NCI-H226 (cell line): Measurements from ENCODE around the gene TMEM158.

Experiments used
- DNase-seq: peaks from one replicate; pipeline ENCODE4 v3.0.0-alpha.2; 2015

The TMEM158 gene

DNA sequence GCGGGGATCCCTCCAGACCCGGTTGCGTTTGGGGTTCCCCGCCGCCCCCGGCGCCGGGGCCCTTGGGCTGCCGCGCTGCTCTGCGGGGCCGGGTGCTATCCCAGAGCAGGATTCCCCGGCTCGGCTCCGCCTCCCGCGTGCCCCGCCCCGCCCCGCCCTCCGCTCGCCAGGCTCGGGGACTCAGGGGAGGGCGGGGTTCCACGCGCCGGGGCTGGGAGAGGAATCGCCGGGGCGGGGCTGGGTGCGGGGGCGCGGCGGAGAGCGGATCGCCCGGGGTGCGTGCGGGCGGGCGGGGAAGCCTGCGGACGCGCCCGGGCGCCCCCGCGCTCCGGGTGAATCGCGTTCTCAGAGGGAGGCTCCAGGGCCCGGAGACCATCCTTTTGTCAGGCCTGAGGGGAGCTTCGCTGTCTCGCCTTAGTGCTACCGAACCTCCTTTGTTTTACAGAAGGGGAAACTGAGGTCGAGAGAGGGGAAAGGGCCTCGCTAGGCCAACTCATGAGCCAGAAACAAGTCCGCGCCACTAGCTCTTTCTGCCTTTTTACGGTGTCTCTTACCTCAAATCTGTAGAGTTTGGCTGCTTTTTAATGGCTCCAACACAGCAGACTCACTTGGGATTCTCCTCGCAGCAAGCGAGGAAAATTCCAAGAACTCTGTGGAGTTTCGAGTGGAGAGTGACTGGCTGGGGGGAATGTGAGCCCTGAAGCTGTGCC is at the start of gene TMEM158:
TSS of gene TMEM158 (minus strand) at position 82 of the 710 bp plus-strand sequence. CDS start 260 bp downstream, outside the sequence.
- peak; percentile 55 for DNase-seq

DNA sequence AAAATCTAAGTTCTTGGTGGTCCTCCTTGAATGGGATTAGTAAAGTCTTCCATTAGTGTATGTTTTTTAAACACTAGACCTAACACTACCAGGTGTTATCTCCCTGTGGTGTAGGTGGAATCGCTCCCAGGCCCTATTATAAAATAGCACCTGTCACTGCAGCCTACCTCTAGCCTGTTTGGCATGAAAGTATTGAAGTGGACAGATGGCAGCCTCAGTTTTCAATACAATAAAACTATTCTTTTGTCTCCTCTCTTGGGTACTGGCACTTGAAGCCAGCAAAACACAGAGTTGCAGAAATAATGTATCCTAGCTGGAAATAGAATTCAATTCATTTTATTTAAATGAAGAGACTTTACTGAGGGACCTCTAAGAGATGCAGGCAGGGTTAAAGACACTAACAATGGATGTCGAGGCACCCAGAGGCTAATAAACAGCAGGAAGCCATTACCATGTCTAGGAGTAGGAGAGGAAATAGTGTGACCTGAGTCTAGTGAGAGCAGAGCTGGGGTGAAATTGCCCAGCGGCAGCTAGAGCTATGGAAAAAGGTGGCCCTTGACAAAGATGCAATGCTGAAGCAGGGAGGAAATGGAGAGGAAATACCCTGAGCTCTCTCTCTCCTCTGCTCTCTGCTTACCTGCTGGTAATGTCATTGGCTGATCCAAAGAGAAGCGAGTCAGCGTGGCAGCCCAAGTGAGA is 49.1 kb upstream of the TMEM158 start:
- DNase-seq: no peak

DNA sequence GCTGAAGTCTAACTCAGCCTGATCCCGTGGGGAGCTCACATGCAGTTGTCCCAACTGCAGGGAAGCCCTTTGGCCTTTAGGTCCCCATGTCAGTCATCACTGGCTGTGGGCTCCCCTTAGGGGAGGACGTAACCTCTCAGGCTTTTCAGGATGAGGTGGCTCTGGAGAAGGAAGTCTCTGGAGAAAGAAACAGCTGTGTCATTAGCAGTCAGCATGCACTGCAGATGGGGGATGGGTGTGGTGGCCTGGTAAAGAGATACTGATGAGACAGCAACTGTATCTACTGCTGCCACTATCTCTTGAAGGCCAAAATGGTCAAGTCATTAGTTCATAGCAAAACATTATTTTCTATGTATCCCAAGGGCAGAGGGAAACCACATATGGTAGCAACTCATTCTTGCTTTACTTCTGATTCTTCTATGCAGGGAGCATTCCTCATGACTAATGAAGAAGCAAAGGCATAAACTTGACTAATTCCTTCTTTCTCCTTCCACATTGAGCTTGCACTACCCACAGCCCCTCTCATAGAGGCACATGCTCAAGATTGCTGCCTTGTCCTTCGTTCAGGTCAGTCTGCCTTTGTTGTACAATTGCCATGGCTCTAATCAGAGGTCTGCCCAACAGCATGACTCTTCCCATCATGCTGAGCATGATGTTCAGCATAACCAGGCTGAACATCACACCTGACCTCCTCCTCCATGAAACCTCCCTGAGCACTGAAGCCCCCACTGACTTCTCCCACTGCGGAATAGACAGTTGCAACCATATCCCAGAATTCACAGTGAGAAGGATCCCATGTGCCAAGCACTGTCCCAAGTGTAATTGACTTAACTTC is 47.8 kb upstream of the TMEM158 start:
- no peak for DNase-seq

DNA sequence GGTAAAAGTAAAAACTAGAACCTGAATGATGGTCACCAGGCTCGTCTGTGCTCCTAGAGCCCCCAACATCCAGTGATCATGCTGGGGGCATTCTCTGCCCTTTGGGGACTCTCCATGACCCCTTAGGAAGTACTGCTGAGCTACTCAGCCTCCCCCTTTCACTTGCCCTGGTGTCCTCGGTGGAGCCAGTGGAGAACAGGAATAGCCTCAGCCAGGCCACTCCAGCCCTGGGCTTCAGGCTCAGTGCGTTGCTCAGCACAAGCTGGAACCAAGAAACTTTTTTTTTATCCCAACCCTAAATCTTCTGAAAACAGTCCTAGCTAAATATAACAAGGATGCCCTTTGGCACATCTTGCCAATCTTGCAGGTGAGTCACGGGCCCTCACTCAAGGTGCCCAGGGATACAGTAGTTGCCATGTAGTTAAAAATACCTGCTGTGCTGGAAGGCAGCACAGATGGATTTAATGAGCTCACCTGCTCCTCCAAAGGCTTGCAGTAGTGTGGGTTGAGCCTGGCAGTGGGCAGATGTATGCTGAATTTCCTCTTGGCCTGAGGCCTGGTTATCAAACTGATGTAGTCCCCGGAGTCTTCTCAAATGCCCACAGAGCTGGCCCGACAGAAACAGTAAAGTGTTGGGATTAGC is 46.9 kb upstream of the TMEM158 start:
- DNase-seq: no peak

DNA sequence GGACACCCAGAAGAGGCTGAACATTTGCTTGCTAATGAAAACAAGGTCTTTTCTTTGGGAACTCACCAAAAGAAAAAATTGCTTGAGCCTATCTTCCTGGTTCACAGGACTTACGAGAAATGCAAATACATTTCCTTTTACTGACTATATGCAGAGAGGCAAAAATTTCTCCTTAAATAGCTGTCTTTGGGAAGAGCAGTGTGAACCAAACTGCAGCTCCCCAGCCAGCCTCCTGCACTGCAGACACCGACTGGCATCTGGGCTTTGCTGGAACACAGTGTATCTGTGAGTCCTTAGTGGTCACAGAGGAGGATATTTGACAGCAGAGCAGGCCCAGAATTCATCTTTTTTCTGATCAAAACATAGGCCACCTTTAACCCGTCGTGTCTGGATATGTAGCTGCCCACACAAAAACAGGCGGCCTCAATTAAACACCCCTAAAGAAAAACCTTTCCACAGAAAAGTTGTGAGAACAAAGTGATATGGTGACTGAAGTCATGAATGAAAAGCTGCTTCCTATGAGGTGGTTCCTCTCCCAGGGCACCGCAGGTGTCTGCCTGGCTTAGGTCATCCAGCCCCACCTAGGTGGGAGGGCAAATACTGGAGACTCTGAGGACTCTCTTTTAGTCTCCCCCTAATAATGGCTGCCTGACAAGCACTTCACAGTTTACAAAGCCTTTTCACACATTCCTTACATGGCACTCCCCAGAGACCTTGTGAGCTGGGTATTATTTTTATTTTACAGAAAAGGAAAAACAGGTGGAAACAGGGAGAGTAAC is 46.1 kb upstream of the TMEM158 start:
- no peak for DNase-seq

DNA sequence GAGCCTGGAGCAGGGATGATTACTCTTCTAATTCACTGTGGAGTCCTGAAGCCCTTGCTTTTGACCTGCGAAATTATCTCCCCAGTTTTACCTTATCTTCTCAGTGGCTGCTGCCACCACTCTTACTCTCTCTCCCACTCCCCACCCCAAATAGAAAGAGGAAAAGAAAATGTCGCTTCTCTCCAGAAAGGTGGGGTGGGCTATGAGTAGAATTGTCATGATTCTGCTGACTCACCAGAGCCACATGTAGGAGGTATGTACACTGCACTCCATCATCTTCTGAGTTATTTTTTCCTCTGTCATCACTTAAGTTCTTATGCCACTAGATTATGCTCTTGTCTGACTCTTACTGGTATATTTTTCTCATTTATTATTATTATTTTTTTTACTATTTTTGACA is 43.9 kb upstream of the TMEM158 start:
- no peak for DNase-seq

DNA sequence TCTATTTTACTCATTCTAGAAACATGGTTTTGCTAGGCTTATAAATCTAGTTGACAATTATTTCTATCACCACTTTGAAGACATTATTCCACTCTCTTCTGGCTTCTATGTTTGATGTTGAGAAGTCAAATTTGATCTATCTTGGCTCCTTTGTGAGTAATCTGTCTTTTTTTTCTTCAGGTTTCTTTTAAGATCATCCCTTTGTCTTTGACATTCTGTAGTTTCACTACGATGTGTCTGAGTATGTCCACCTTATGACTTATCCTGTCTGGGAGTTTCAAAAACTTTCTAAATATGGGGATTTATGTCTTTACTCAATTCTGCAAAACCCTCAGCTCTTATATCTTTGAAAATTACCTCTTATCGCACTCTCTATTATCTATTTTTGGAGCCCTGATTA is 41.0 kb upstream of the TMEM158 start:
- no peak for DNase-seq

DNA sequence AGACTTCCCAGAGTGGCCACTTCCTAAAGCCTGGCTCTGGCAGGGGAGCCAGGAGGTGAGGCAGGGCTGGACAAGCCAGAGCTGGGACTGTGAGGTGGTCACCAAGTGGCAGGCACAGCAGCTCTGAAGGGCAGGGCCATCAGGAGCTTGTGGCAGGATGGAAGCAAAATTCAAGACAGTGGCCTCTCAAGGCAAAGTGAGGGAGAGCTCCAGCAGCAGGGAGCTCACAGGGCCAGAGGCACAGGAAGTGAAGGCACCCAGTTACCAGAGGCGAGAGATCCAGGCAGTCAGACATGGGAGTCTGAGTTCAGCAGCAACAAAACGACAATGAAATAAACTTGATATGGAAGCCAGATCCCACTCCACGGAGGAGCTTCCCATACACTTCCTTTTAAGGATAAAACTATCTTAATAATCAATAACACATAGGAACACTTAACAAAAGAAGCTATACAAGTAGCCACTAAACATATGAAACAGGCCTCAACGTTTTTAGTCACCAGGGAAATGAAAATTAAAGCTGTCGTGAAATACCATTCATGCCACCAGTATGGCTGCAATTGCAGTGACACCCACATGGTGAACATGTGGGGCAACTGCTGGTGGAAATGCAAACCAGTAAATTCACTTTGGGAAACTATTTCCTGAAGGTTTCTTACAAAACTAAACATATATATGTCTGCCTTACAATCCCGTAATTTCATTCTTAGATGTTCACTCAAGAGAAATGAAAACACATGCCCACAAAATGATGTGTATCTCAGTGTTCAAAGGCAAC is 35.4 kb upstream of the TMEM158 start:
- DNase-seq: no peak

DNA sequence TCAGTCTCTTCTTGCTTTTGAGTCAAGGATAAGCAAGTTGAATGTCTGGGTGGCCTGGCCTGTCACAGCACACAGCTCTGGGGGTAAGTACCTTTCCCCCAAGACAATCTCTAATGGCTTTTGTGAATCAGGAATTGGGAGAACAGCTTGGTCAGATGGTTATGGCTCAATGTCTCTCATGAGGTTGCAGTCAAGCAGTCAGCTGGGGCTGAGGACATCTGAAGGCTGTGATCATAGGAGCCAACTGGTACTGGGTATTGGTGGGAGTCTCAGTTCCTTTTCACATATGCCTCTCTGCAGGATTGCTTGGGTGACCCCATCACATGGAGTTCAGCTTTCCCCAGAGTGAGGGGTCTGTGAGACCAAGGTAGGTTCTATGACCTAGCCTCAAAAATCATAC is 33.0 kb upstream of the TMEM158 start:
- DNase-seq: no peak

DNA sequence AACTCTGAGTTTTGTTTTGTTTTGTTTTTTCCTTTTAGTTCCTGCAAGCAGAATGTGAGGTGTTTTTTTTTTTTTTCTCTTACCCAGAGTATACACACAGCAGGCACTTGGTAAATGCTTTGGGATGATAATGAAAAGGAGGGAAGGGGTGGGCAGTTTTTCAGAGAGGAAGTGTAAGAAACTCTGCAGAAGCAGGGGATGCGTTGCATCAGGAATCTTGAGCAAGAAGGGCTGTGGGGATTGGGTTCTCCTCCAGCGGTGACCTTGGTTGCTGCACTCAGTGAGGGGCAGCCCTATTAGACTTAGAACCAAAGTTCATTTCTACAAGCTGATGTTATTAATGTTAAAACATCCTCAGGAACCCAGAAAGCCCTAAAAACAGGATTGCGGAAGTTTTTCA is 32.2 kb upstream of the TMEM158 start:
- no peak for DNase-seq

DNA sequence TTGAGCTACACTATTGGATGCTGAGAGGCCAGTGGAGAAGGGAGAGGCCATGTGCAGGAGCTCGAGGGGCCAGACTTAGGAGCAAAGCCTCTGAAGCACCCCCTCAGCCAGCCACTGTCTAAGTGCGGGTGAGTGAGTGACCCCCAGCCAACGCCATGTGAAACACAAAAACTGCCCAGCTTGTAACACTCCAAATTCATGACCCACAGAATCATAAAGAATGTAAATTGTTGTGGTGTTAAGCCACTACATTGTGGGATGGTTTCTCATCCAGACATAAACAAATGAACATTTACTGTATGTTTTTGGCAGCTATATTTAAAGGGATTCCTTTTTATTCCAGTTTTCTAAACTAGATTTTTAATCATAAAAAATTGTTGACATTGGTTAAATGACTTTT is 27.2 kb upstream of the TMEM158 start:
- no peak for DNase-seq

DNA sequence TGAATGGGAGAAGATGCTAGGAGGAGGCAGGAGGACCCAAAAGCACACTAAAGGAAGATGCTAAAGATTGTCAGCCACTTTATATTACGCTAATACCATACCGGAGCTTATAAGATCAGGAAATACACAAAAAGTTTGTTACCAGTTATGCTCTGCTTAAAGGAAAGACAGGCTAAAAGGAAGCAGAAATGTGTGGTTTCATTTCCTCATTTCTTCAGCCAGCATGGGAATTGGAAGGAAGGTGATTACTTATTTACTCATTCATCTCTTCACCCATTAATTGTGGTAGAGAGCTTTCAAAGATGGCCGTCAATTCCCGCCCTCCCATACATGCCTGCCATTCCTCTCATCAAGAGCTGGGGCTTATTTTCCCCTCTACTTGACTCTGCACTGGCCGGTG is 26.7 kb upstream of the TMEM158 start:
- DNase-seq: no peak

DNA sequence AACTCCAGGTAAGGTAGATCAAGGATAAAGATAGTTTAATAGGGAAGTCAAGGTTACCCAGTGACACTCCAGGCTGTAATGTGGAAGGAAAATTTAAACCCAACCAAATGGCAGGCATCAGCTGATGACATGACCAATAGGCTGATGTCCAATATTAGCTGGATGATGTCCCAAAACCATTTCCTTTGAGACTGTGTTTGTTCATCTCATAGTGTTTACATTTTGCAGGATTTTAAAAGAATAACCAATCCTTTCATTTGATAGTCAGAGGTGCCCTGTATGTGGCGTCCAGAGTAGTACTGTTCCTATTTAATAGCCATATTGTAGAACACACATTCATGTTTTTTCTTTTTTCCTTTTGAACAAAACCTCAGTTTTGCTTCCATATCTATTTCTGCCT is 23.3 kb upstream of the TMEM158 start:
- DNase-seq: no peak

DNA sequence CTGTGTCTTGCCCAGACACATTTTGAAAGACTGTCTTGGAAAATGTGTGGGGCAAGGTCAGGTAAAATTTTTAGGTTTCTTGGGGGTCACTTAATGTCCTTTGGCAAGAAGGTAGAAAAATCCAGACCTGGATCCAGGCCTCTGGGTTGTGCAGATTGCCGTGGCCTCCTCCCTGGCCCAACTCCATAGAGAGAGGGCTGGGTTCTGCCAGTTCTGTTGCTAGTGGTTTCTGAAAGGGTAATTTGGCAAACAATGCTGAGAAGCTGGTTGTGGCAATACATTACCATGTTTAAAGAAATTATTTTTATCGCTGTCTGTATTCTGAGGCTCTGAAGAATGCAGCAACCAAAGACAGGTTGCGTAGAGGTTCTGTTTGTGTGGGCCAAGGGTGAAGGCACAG is 20.2 kb upstream of the TMEM158 start:
- DNase-seq: no peak

DNA sequence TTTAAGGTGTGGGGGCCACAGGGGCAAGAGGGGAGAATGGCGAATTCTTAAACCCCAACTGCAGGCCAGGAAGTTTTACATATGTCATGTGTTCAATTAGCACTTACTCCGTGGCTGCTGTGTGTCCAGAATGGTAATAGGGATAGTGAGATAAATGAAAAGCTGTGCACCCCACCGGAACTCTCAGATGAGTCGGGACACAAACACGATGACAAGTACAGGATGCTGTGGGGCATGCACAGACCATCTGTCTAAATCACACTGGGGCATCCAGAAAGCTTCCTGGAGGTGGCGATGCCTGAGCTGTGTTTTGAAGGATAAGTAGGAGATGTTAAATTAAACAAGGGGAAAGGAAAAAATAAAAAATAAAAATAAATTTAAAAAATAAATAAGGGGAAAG is 18.3 kb upstream of the TMEM158 start:
- DNase-seq: no peak

DNA sequence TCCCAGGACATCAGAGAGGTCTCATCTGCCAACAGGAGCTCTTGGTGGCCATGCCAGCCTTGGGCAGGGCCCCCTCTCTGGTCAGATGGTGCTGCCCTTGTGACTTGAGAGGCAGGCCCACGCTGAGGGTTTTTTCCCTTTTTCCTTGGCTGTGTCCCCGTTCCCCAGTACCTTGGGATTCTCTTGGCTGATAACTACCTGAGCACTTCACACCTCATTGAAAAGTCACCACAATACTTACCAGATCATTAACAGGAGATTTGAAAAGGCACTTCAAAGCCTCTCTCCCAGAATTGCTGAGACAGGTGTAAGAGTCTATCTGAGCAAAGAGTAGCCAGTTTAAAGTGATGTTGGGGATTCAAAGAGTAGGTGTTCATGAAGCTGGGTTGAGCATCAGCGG is 15.1 kb upstream of the TMEM158 start:
- no peak for DNase-seq

DNA sequence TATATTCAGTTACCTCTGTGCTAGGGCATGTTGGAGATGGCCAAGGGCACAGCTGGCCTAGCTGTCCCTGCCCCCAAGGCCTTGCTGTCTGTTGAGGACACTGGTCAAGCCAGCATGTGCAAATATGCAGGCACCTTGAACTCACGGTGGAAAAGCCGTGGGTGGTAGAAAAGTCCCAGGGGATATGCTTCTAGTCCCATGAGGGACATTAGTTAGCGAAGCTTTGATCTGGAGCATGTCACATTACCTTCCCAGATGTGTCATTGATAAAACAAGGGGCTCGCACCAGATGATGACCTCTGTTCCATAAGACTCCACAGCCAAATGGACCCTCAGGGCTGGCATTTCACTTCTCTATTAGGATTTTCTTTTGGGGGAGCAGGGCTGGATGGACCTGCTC is 14.2 kb upstream of the TMEM158 start:
- DNase-seq: no peak

DNA sequence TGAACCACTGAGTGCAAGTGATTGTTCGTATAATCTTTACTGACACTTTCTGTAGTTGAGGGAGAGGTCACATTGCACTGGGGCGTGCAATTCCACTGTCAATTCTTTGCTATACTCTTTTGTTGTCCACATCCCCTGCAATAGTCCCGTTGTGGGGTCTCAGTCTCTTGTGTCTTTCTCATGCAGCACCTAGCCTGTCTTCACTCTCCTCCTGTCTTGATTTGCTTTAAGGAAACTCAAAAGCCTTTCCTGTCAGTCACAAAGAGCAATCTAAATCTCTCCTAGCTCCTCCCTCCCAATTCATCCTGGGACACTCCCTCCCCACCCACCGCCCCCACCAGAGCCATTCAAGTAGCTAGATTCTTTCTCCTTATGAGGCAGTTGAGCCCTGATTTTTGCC is 13.2 kb upstream of the TMEM158 start:
- no peak for DNase-seq

DNA sequence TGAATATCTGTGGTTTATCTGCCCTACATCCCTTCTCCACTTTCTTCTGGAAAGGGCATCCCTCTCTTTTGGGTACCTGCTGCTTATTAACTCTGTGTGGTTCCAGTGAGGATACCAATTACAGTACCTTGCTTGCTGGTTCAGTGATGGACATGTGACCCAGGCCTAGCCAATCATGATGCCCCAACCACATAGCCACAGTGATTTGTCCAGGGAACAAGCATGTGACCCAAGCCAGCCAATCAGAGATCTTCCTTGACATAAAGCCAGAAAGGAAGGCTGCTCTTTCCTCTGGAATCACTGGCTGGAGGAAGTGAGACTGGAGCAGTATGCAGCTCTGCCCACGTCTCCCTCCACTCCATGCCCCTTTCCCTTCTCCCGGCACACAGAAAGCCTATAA is 10.9 kb upstream of the TMEM158 start:
- no peak for DNase-seq

DNA sequence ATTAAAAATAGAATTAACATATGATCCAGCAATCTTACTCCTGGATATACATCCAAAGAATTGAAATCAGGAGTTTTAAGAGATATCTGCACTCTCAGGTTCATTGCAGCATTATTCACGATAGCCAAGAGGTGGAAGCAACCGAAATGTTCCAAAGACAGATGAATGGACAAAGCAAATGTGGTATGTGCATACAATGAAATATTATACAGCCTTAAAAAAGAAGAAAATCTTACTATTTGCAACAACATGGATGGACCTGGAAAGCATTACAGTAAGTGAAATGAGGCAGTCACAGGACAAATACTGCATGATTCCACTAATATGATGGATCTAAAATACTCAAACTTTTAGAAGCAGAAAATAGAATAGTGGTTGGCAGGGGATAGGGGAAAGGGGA is 9.3 kb upstream of the TMEM158 start:
- no peak for DNase-seq

DNA sequence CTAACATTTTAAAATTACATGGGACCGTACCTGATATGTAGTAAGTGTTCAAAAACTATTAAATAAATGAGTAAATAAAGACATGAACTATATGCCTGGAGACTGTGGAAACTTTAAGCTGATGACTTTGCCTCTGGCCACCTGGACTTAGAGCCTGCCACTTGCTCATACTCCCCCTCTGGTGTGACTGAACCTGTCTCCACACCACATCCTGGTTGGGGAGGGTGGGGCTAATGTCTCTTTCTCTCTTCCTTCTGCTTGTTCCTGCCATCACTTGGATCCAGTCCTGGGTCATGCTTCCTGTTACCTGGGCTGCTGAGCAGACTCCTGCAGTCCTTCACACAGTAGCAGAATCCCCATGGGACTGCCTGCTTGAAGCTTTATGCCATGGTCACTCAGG is 8.2 kb upstream of the TMEM158 start:
- DNase-seq: no peak

DNA sequence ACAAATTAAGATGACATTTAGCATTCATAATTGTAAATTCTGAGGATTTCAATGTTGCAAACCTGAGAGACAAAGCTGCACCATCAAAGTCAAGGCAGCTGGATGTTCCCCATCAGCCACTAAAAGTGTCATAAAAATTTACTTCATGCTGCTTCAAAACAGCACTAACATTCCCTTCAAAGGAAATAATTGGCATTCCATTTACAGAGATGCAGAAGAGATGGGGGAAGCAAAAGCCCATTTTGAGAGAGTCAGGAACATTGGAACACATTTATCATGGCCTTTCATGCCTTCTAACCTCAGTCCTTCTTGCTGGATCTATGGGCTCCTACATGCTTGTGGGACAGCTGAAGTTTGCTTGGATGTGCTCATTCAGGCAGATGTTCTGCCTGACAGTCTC is 6.4 kb upstream of the TMEM158 start:
- DNase-seq: no peak
